ENCODE results near the gene IPO4. TPM values are rescaled to one million over a fixed set of nuclear protein-coding genes. Genes with fewer than 3 reads are reported as not detected.

IPO4 gene
- total and polyA plus RNA-seq, 10 of the 15 experiments (the other 5 are each of a cell fraction or from before 2014, with no cell fraction given) = 7.8 to 139 (median 37.6) TPM

DNA sequence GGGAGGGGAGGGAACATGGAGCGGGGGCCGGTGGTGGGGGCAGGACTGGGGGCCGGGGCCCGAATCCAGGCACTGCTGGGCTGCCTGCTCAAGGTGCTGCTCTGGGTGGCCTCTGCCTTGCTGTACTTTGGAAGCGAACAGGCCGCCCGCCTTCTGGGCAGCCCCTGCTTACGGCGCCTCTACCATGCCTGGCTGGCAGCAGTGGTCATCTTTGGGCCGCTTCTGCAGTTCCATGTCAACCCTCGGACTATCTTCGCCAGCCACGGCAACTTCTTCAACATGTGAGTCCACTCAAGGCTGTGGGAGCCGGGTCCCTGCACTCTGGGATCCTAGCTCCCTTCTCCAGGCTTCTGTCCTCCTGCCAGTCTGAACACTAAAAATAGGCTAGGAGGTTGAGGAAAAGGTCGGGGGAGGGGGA, 57.1 kb downstream of the IPO4 start (continued):
- TF ChIP-seq ZNF24 (IDR thresholded peaks at IDR 0.05) (no peak), BMI1 (IDR thresholded peaks at IDR 0.05; ENCODE audit: borderline replicate concordance) (no peak), CBFB (IDR thresholded peaks at IDR 0.05; ENCODE audit: low read depth) (no peak)

DNA sequence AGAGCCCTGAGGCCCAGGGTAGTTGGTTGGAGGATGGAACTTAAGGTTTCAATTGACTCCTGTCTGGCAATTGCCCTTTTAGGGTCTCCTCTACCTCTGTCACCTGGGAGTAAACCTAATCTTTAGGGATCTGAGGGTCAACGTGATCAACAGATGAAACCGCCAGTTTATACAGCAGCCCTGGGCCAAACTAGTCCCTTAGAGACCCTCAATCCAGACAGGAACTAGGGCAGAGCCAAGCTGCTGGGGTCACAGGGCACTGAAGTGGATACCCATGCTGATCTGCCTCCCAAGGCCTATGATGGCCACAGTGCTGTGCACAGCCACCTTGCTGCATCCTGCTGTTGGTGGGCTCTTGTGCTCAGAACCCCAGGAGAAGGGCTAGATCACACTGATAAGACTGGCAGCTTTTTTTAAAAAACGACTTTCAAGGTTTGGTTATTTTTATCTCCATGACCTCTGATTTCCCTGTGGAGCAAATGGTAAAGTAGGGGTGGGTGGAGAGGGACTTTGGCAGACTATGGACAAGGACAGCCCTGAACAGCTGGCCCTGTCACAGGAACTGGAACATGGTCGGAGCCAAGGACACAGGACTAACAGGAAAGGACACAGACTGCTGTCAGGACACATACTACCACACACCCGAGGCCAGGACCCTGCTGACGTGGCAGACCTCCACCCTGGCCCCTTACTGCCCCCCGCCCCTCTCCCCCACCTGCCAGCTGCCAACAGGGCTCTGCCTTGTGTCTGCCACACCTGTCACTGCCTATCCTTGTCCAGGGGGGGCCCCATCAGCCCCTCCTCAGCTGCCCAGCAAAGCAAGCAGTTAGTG, 57.7 kb downstream of the IPO4 start:
- ChIA-PET RAD21 (ENCODE audit: unreplicated experiment) (interaction anchor here (1.1 kb wide), 1 partner anchor 16 kb away, joined by 3 read pairs; the partner anchor contains the start of genes DCAF11 and NRL), SMC1A (ENCODE audit: uncharacterized antibody, unreplicated experiment) (interaction anchor here (0.9 kb wide), 1 partner anchor 8 kb away, joined by 4 read pairs; no protein-coding TSS in a partner anchor), CTCF (no interaction called here), POLR2A (interaction anchor here (0.6 to 11.6 kb wide), 2 partner anchors 9 to 34 kb away, joined by 3 to 276 read pairs; partner anchors contain the start of genes DCAF11 and NRL)
- no peaks in the 10 kb centered on the region for H4K20me1 ChIP-seq (ENCODE audit: control insufficient read depth, insufficient read depth)
- ATAC-seq (no peak), DNase-seq (ENCODE audit: low read depth, low spot score) (no peak), FAIRE-seq (no peak)
- no peak for TF ChIP-seq SUZ12 (IDR thresholded peaks at IDR 0.05; ENCODE audit: unreplicated experiment)
- TF ChIP-seq, protein P1, sequence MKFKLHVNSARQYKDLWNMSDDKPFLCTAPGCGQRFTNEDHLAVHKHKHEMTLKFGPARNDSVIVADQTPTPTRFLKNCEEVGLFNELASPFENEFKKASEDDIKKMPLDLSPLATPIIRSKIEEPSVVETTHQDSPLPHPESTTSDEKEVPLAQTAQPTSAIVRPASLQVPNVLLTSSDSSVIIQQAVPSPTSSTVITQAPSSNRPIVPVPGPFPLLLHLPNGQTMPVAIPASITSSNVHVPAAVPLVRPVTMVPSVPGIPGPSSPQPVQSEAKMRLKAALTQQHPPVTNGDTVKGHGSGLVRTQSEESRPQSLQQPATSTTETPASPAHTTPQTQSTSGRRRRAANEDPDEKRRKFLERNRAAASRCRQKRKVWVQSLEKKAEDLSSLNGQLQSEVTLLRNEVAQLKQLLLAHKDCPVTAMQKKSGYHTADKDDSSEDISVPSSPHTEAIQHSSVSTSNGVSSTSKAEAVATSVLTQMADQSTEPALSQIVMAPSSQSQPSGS (IDR thresholded peaks at IDR 0.05; ENCODE audit: low read length) = no peak
- TF ChIP-seq TCF7 (IDR thresholded peaks at IDR 0.05; ENCODE audit: borderline replicate concordance) = no peak
- TF ChIP-seq ZNF217 (IDR thresholded peaks at IDR 0.05) = no peak
- TF ChIP-seq ESRRA (IDR thresholded peaks at IDR 0.05; ENCODE audit: low read length) = no peak
- TF ChIP-seq PAX8 (IDR thresholded peaks at IDR 0.05) = no peak
- TF ChIP-seq, protein P2, sequence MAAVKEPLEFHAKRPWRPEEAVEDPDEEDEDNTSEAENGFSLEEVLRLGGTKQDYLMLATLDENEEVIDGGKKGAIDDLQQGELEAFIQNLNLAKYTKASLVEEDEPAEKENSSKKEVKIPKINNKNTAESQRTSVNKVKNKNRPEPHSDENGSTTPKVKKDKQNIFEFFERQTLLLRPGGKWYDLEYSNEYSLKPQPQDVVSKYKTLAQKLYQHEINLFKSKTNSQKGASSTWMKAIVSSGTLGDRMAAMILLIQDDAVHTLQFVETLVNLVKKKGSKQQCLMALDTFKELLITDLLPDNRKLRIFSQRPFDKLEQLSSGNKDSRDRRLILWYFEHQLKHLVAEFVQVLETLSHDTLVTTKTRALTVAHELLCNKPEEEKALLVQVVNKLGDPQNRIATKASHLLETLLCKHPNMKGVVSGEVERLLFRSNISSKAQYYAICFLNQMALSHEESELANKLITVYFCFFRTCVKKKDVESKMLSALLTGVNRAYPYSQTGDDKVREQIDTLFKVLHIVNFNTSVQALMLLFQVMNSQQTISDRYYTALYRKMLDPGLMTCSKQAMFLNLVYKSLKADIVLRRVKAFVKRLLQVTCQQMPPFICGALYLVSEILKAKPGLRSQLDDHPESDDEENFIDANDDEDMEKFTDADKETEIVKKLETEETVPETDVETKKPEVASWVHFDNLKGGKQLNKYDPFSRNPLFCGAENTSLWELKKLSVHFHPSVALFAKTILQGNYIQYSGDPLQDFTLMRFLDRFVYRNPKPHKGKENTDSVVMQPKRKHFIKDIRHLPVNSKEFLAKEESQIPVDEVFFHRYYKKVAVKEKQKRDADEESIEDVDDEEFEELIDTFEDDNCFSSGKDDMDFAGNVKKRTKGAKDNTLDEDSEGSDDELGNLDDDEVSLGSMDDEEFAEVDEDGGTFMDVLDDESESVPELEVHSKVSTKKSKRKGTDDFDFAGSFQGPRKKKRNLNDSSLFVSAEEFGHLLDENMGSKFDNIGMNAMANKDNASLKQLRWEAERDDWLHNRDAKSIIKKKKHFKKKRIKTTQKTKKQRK (IDR thresholded peaks at IDR 0.05; ENCODE audit: low read depth, low read length) = no peak
- no peak for TF ChIP-seq PML (IDR thresholded peaks at IDR 0.05; ENCODE audit: low read length)
- TF ChIP-seq NRF1 (conservative IDR thresholded peaks at IDR 0.05; ENCODE audit: low read depth, low read length) = no peak
- no peak for TF ChIP-seq ATF7 (IDR thresholded peaks at IDR 0.05; ENCODE audit: low read depth)
- TF ChIP-seq YY1 (IDR thresholded peaks at IDR 0.05; ENCODE audit: low read depth, low read length) = no peak
- H3K9ac ChIP-seq (ENCODE audit: control insufficient read depth, insufficient read depth, low read length) = no peak overlapping the region
- intact Hi-C loops (cut with micrococcal nuclease; ENCODE audit: unreplicated experiment) (no loop called here), in situ Hi-C loops (cut with MboI) (no loop called here)
- no peaks in the 10 kb centered on the region for H3K27me3 ChIP-seq (replicated peaks in 1 of 2; ENCODE audit: control insufficient read depth in 2 of 2, insufficient read depth in 2 of 2, low read length in 1 of 2)
- H3K4me1 ChIP-seq (ENCODE audit: control insufficient read depth, insufficient read depth, low read length) = peaks cover 24% of the 10 kb centered on the region
- no peak overlapping the region for H3K27ac ChIP-seq (ENCODE audit: control insufficient read depth, insufficient read depth)
- no peak overlapping the region for H3K4me2 ChIP-seq (ENCODE audit: control insufficient read depth, insufficient read depth)
- no peak overlapping the region for H3K4me3 ChIP-seq
- WGBS (ENCODE audit: insufficient coverage, insufficient replicate concordance, low lambda C conversion rate, missing lambda C conversion rate) = 49% methylated on average over 6 of the region's 7 CpGs
- no peaks in the 10 kb centered on the region for H3K9me3 ChIP-seq (replicated peaks; ENCODE audit: control insufficient read depth, insufficient read depth, low read length)
- no peak overlapping the region for H2AFZ ChIP-seq (ENCODE audit: control insufficient read depth, low read depth, low read length)
- H3K79me2 ChIP-seq (ENCODE audit: control insufficient read depth, insufficient read depth, low read length) = peaks cover 3% of the 10 kb centered on the region
- BruUV-seq (replicated peaks) = no TSS peak
- no peaks in the 10 kb centered on the region for H3K36me3 ChIP-seq (ENCODE audit: control insufficient read depth in 2 of 2, insufficient read depth in 2 of 2, low read length in 1 of 2)

Measured in GM12878 (cell line).